AG04450 (cell line): ENCODE measurements around the gene SGPL1. TPM values are rescaled to one million over a fixed set of nuclear protein-coding genes. Genes with fewer than 3 reads are reported as not detected.

Experiments used
- CTCF ChIA-PET: fragments of 300-600, 350-600 bp; formaldehyde crosslinking; extraction: SDS; loops from one replicate; lab custom pipeline; 2022; ENCODE audit warnings: antibody characterized with exemption, inconsistent platforms; lab: Charles Lee
- POLR2A ChIA-PET: fragments of 350-600 bp; formaldehyde crosslinking; extraction: SDS; loops from one replicate; lab custom pipeline; 2021; ENCODE audit warnings: antibody characterized with exemption, inconsistent platforms; lab: Yijun Ruan, JAX
- DNase-seq: peaks from one replicate; pipeline ENCODE4 v3.0.0-alpha.2; 2011; ENCODE audit warnings: low read depth, low spot score
- H3K27ac ChIP-seq: one replicate; pipeline ENCODE4 v1.5.1; 2012; ENCODE audit warnings: low read depth, low read length, control low read depth
- H3K27me3 ChIP-seq: one replicate; pipeline ENCODE4 v1.6.0; 2012; ENCODE audit warnings: low read length; ENCODE audit not compliant: control insufficient read depth, insufficient read depth
- H3K4me3 ChIP-seq: 2 replicates; pipeline ENCODE4 v1.5.1; 2011; ENCODE audit warnings: mild to moderate bottlenecking, low read depth, low read length, control low read depth
- H3K9me3 ChIP-seq: 2 replicates; pipeline ENCODE4 v1.5.1; 2012; ENCODE audit warnings: low read length; ENCODE audit not compliant: control insufficient read depth, insufficient read depth
- CTCF ChIP-seq: IDR thresholded peaks from 2 replicates; pipeline ENCODE4 v1.5.1; 2011; ENCODE audit warnings: low read depth, low read length, control low read depth, inconsistent platforms
- polyA plus RNA-seq: library from polyadenylated mRNA; depleted of rRNA; stranded (reverse); fragments of >200 nt; gene quantifications from 2 replicates; pipeline ENCODE4 v1.2.3, GENCODE V29; 2011

The SGPL1 gene
- polyA plus RNA-seq, 1 experiment, result 30.8 TPM

- DNase-seq, result no peak
- no peak overlapping the region for H3K27ac ChIP-seq
- CTCF ChIA-PET, result interaction anchor here (1.2 to 1.9 kb wide), 3 partner anchors 17 to 128 kb away, joined by 3 to 5 read pairs (median 4); no protein-coding TSS in a partner anchor
- H3K9me3 ChIP-seq, result no peaks in the 10 kb centered on the region; the same call in 1 of the 2 replicates
- POLR2A ChIA-PET, result no interaction called here
- H3K4me3 ChIP-seq, result no peak overlapping the region
- no peaks in the 10 kb centered on the region for H3K27me3 ChIP-seq
- TF ChIP-seq CTCF, result no peak
These were observed 70.5 kb downstream of the SGPL1 start for GRCh38 chr10:70885931-70886903.

GRCh38 chr10:70886921-70887665 is 71.3 kb downstream of the SGPL1 start:
- H3K27me3 ChIP-seq, result no peaks in the 10 kb centered on the region
- ChIA-PET CTCF (interaction anchor here (0.6 to 1.9 kb wide), 5 partner anchors 16 to 337 kb away, joined by 3 to 5 read pairs (median 3); no protein-coding TSS in a partner anchor), POLR2A (no interaction called here)
- no peak for DNase-seq
- H3K4me3 ChIP-seq, result peak overlapping the region; percentile 73
- no peak for TF ChIP-seq CTCF
- H3K9me3 ChIP-seq, result no peaks in the 10 kb centered on the region; the same call in 1 of the 2 replicates
- no peak overlapping the region for H3K27ac ChIP-seq

- DNase-seq, result peak; percentile 4
- H3K27ac ChIP-seq, result peak within 1 kb of the TSS; percentile 47
- H3K27me3 ChIP-seq, result no peaks in the 10 kb centered on the region
- peak within 1 kb of the TSS; percentile 73 for H3K4me3 ChIP-seq
- ChIA-PET POLR2A (no interaction called here), CTCF (interaction anchor here (0.6 to 1.5 kb wide), 3 partner anchors 72 to 338 kb away, joined by 3 read pairs; no protein-coding TSS in a partner anchor)
- TF ChIP-seq CTCF, result no peak
- H3K9me3 ChIP-seq, result no peaks in the 10 kb centered on the region; the same call in 1 of the 2 replicates
These were observed 72.4 kb downstream of the SGPL1 start, which contains the start of gene PCBD1 for GRCh38 chr10:70887804-70888800. PCBD1 (minus strand) TSS chr10:70888565; CDS start chr10:70888533, 32 bp downstream.

- ChIA-PET POLR2A (no interaction called here), CTCF (interaction anchor here (2.6 kb wide), 1 partner anchor 14 kb away, joined by 15 read pairs; no protein-coding TSS in a partner anchor)
- H3K27ac ChIP-seq, result no peak overlapping the region
- no peaks in the 10 kb centered on the region for H3K27me3 ChIP-seq
- TF ChIP-seq CTCF, result no peak
- no peaks in the 10 kb centered on the region; the same call in 1 of the 2 replicates for H3K9me3 ChIP-seq
- DNase-seq, result no peak
- no peak overlapping the region for H3K4me3 ChIP-seq
These were observed 73.5 kb downstream of the SGPL1 start for GRCh38 chr10:70889291-70889690.
